Measurements from ENCODE around the gene INHBE.
"Not testable (repeated sequence)": the region's sequence is repeated elsewhere in the genome, so short reads cannot be mapped to it uniquely, and the experiment has no call there.

INHBE gene

GRCh38 chr12:57475271-57476161, 20.4 kb downstream of the INHBE start:
- DNase-seq (ENCODE audit: low read depth in 2 of 2), result no peak

GRCh38 chr12:57476162-57476992, 21.3 kb downstream of the INHBE start:
- peak; percentile 29 to 62 for DNase-seq (ENCODE audit: low read depth in 2 of 2)

GRCh38 chr12:57476993-57477709, 22.0 kb downstream of the INHBE start:
- no peak for DNase-seq (ENCODE audit: low read depth in 2 of 2)

- DNase-seq (ENCODE audit: low read depth in 2 of 2), result peak in 1 of 2 donors; percentile 31
These were observed 22.9 kb downstream of the INHBE start for GRCh38 chr12:57477710-57478681.

GRCh38 chr12:57479043-57479375, 23.9 kb downstream of the INHBE start:
- DNase-seq (ENCODE audit: low read depth in 2 of 2), result no peak

- peak; percentile 48 to 51 for DNase-seq (ENCODE audit: low read depth in 2 of 2)
These were observed 24.4 kb downstream of the INHBE start, which contains the start of gene ARHGAP9 for GRCh38 chr12:57479376-57480115. Gene ARHGAP9 (minus strand): TSS chr12:57479866. CDS start chr12:57479406, 460 bp downstream.

- DNase-seq (ENCODE audit: low read depth in 2 of 2), result no peak
These were observed 26.6 kb downstream of the INHBE start for GRCh38 chr12:57481671-57482070.

- no peak for DNase-seq (ENCODE audit: low read depth in 2 of 2)
These were observed 28.4 kb downstream of the INHBE start for GRCh38 chr12:57483466-57483865.

- no peak for DNase-seq (ENCODE audit: low read depth in 2 of 2)
These were observed 30.6 kb downstream of the INHBE start for GRCh38 chr12:57485695-57486094.

- no peak for DNase-seq (ENCODE audit: low read depth in 2 of 2)
These were observed 32.0 kb downstream of the INHBE start for GRCh38 chr12:57487055-57487596.

GRCh38 chr12:57487597-57488401, 32.7 kb downstream of the INHBE start, which contains the start of gene MARS1:
Gene MARS1 (plus strand): TSS chr12:57488068. CDS start chr12:57488091, 23 bp downstream.
- DNase-seq (ENCODE audit: low read depth in 2 of 2), result peak; percentile 90

- no peak for DNase-seq (ENCODE audit: low read depth in 2 of 2)
These were observed 33.5 kb downstream of the INHBE start for GRCh38 chr12:57488402-57489156.

- DNase-seq (ENCODE audit: low read depth in 2 of 2), result no peak
These were observed 34.1 kb downstream of the INHBE start for GRCh38 chr12:57489157-57489641.

GRCh38 chr12:57490126-57490525, 35.0 kb downstream of the INHBE start:
- no peak for DNase-seq (ENCODE audit: low read depth in 2 of 2)

GRCh38 chr12:57491393-57492280, 36.5 kb downstream of the INHBE start:
- no peak for DNase-seq (ENCODE audit: low read depth in 2 of 2)

GRCh38 chr12:57495051-57495701, 40.1 kb downstream of the INHBE start:
- DNase-seq (ENCODE audit: low read depth in 2 of 2), result not testable (repeated sequence)
